GM12878 (cell line): ENCODE data around the gene ARHGAP9. TPM values are rescaled to one million over a fixed set of nuclear protein-coding genes. Genes with fewer than 3 reads are reported as not detected.

Source experiments
- BACH1 ChIP-seq: fragments of 450-650 bp; IDR thresholded peaks from 2 replicates; pipeline ENCODE4 v1.6.1; 2017; ENCODE audit warnings: mild to moderate bottlenecking, borderline replicate concordance
- BCL11A ChIP-seq: IDR thresholded peaks from 2 replicates; pipeline ENCODE4 v1.6.1; 2011; ENCODE audit warnings: low read depth, low read length
- BHLHE40 ChIP-seq, 2 experiments: fragments of 450-650 bp in 1 of 2; IDR thresholded peaks; 2 replicates each; pipeline ENCODE4 v1.6.1; 2011 to 2017; ENCODE audit warnings: low read depth in 2 of 2, borderline replicate concordance in 1 of 2, improper control_type of control experiment in 1 of 2, low read length in 1 of 2, mild to moderate bottlenecking in 1 of 2
- ETV6 ChIP-seq, 2 experiments: fragments of 450-650 bp in 1 of 2; IDR thresholded peaks in 1 of 2; conservative IDR thresholded peaks in 1 of 2; 2 replicates each; pipeline ENCODE4 v1.6.1; 2014; ENCODE audit warnings: antibody characterized with exemption in 1 of 2, borderline replicate concordance in 1 of 2, low read depth in 1 of 2, mild to moderate bottlenecking in 1 of 2, moderate library complexity in 1 of 2
- MTA2 ChIP-seq: fragments of 450-650 bp; IDR thresholded peaks from 2 replicates; pipeline ENCODE4 v1.6.1; 2016; ENCODE audit warnings: low read depth, mild to moderate bottlenecking, moderate library complexity
- NBN ChIP-seq: fragments of 450-650 bp; IDR thresholded peaks from 2 replicates; pipeline ENCODE4 v1.6.1; 2016
- SMC3 ChIP-seq: IDR thresholded peaks from 2 replicates; pipeline ENCODE4 v1.6.1; 2011; ENCODE audit warnings: low read length, improper control_type of control experiment, borderline replicate concordance
- SPI1 ChIP-seq: IDR thresholded peaks from 2 replicates; pipeline ENCODE4 v1.6.1; 2011; ENCODE audit warnings: low read depth, mild to moderate bottlenecking, low read length, moderate library complexity, borderline replicate concordance; ENCODE audit not compliant: insufficient read depth
- polyA plus RNA-seq, 11 experiments: library from polyadenylated mRNA; depleted of rRNA in 4 of 11; unstranded in 6 of 11; stranded (reverse) in 5 of 11; fragments of >200 nt; fragmentation: Nextera tagmentation in 4 of 11; fragmentation: Illumina TruSeq in 1 of 11; extraction: Ambion mirVana in 4 of 11; extraction: Trizol in 1 of 11; gene quantifications; 1 replicate in 1 of 11; 2 replicates in 10 of 11; pipeline versions ENCODE4 v1.2.1 to v1.2.3, GENCODE V29; 2011 to 2016; ENCODE audit warnings: inconsistent platforms in 2 of 11, missing spikeins in 2 of 11, low read depth in 1 of 11
- total RNA-seq, 4 experiments: library from RNA; depleted of rRNA in 3 of 4; stranded (reverse); fragments of >200 nt in 3 of 4; fragmentation: Illumina TruSeq in 1 of 4; extraction: Trizol in 1 of 4; gene quantifications; 2 replicates each; pipeline versions ENCODE4 v1.2.1 to v1.2.3, GENCODE V29; 2013 to 2021
- TF ChIP-seq, protein P1 (sequence below): IDR thresholded peaks from 2 replicates; pipeline ENCODE4 v1.6.1; 2012; ENCODE audit warnings: mild to moderate bottlenecking, low read depth, low read length
- TF ChIP-seq, protein P2 (sequence below): IDR thresholded peaks from 2 replicates; pipeline ENCODE4 v1.6.1; 2012; ENCODE audit warnings: low read depth, low read length, improper control_type of control experiment

Gene ARHGAP9
- total and polyA plus RNA-seq, 10 of the 15 experiments (the other 5 are each of a cell fraction or from before 2014, with no cell fraction given) = 19.5 to 102 (median 76.8) TPM

DNA sequence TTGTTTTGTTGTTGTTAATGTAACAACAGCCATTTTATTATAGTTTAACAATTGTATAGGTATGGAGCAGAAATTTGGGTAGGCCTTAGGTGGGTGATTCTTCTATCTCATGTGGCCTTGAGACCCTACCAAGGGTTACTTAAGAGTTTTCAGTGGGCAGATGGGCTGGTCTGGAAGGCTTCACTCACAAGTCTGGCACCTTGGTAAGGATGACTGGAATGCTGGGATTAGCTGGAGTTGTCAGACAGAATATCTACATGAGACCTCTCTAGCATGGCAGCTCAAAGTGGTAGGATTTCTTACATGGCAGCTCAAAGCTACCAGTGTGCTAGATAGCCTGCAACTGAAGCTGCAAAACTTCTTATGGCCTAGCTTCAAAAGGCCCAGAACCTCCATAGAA, 6.0 kb upstream of the ARHGAP9 start (continued):
- TF ChIP-seq, protein P1, sequence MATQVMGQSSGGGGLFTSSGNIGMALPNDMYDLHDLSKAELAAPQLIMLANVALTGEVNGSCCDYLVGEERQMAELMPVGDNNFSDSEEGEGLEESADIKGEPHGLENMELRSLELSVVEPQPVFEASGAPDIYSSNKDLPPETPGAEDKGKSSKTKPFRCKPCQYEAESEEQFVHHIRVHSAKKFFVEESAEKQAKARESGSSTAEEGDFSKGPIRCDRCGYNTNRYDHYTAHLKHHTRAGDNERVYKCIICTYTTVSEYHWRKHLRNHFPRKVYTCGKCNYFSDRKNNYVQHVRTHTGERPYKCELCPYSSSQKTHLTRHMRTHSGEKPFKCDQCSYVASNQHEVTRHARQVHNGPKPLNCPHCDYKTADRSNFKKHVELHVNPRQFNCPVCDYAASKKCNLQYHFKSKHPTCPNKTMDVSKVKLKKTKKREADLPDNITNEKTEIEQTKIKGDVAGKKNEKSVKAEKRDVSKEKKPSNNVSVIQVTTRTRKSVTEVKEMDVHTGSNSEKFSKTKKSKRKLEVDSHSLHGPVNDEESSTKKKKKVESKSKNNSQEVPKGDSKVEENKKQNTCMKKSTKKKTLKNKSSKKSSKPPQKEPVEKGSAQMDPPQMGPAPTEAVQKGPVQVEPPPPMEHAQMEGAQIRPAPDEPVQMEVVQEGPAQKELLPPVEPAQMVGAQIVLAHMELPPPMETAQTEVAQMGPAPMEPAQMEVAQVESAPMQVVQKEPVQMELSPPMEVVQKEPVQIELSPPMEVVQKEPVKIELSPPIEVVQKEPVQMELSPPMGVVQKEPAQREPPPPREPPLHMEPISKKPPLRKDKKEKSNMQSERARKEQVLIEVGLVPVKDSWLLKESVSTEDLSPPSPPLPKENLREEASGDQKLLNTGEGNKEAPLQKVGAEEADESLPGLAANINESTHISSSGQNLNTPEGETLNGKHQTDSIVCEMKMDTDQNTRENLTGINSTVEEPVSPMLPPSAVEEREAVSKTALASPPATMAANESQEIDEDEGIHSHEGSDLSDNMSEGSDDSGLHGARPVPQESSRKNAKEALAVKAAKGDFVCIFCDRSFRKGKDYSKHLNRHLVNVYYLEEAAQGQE = no peak
- TF ChIP-seq ETV6 (conservative IDR thresholded peaks at IDR 0.05 in 1 of 2, IDR thresholded peaks at IDR 0.05 in 1 of 2; ENCODE audit: borderline replicate concordance in 1 of 2, low read depth in 1 of 2) (no peak), BACH1 (no peak), SPI1 (no peak), SMC3 (no peak), BHLHE40 (IDR thresholded peaks at IDR 0.05; ENCODE audit: borderline replicate concordance in 1 of 2, low read depth in 2 of 2, low read length in 1 of 2) (no peak), NBN (no peak), BCL11A (no peak), MTA2 (no peak)
- TF ChIP-seq, protein P2, sequence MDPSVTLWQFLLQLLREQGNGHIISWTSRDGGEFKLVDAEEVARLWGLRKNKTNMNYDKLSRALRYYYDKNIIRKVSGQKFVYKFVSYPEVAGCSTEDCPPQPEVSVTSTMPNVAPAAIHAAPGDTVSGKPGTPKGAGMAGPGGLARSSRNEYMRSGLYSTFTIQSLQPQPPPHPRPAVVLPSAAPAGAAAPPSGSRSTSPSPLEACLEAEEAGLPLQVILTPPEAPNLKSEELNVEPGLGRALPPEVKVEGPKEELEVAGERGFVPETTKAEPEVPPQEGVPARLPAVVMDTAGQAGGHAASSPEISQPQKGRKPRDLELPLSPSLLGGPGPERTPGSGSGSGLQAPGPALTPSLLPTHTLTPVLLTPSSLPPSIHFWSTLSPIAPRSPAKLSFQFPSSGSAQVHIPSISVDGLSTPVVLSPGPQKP = no peak
- TF ChIP-seq, all 136 proteins: peak for 0
